Naive thymus-derived CD4-positive, alpha-beta T cell (primary cell): Measurements from ENCODE around the gene FJX1. TPM values are rescaled to one million over a fixed set of nuclear protein-coding genes. Genes with fewer than 3 reads are reported as not detected.
A peak's percentile ranks its signal among the peaks of the same experiment; 100 is the strongest.

Source experiments
- ATAC-seq: fragments of 150-1000 bp; cut with Tn5 transposase; 2 replicates; pipeline ENCODE4 v1.10.0; 2021; ENCODE audit warnings: mild to moderate bottlenecking, moderate library complexity
- CTCF ChIA-PET: fragments of 350-600 bp; sonication (Branson Sonifier 250); formaldehyde crosslinking; loops from one replicate; lab custom pipeline; 2021; ENCODE audit warnings: antibody characterized with exemption; lab: Charles Lee
- POLR2A ChIA-PET: fragments of 350-600 bp; sonication (Branson Sonifier 250); formaldehyde crosslinking; loops from one replicate; lab custom pipeline; 2021; ENCODE audit warnings: antibody characterized with exemption, inconsistent platforms; lab: Charles Lee
- DNase-seq, 9 donors: peaks; one replicate each; pipeline versions ENCODE4 v3.0.0 to v3.0.0-alpha.2; 2020 to 2022; ENCODE audit warnings: mixed read lengths in 1 of 9
- H3K27ac ChIP-seq: one replicate; pipeline ENCODE4 v1.7.0; 2013; ENCODE audit warnings: mild to moderate bottlenecking, low read depth, low read length, moderate library complexity
- H3K27me3 ChIP-seq, 2 donors: one replicate each; pipeline ENCODE4 v1.7.0; 2013; ENCODE audit warnings: low read length in 2 of 2, mild to moderate bottlenecking in 2 of 2, moderate library complexity in 2 of 2; ENCODE audit not compliant: control insufficient read depth in 2 of 2, insufficient read depth in 2 of 2
- H3K36me3 ChIP-seq, 3 experiments: 1 replicate in 2 of 3; 2 replicates in 1 of 3; pipeline ENCODE4 v1.7.0; 2013; ENCODE audit warnings: low read length in 3 of 3, mild to moderate bottlenecking in 3 of 3, moderate library complexity in 1 of 3; ENCODE audit not compliant: insufficient read depth in 3 of 3, control insufficient read depth in 2 of 3
- H3K4me1 ChIP-seq, 2 donors: one replicate each; pipeline ENCODE4 v1.7.0; 2013; ENCODE audit warnings: low read length in 2 of 2, mild to moderate bottlenecking in 2 of 2, moderate library complexity in 1 of 2; ENCODE audit not compliant: control insufficient read depth in 2 of 2, insufficient read depth in 2 of 2
- H3K4me3 ChIP-seq: 2 replicates; pipeline ENCODE4 v1.7.0; 2013; ENCODE audit warnings: mild to moderate bottlenecking, low read length
- H3K9me3 ChIP-seq, 3 experiments: 1 replicate in 2 of 3; 2 replicates in 1 of 3; pipeline ENCODE4 v1.7.0; 2013; ENCODE audit warnings: low read length in 3 of 3; ENCODE audit not compliant: control insufficient read depth in 2 of 3
- H3K27ac Mint-ChIP-seq, 9 donors: one replicate each; pipeline ENCODE4 v1.8.0; 2020 to 2022; ENCODE audit warnings: mixed read lengths in 9 of 9, mild to moderate bottlenecking in 8 of 9, moderate library complexity in 5 of 9, inconsistent platforms in 2 of 9
- H3K27me3 Mint-ChIP-seq, 5 donors: one replicate each; pipeline ENCODE4 v1.8.0; 2021 to 2022; ENCODE audit warnings: mixed read lengths in 5 of 5, mild to moderate bottlenecking in 1 of 5
- H3K36me3 Mint-ChIP-seq, 5 donors: one replicate each; pipeline ENCODE4 v1.8.0; 2020 to 2022; ENCODE audit warnings: mixed read lengths in 5 of 5, mild to moderate bottlenecking in 3 of 5, inconsistent platforms in 1 of 5
- H3K4me1 Mint-ChIP-seq, 7 donors: one replicate each; pipeline ENCODE4 v1.8.0; 2020 to 2022; ENCODE audit warnings: mixed read lengths in 7 of 7, mild to moderate bottlenecking in 3 of 7, inconsistent platforms in 1 of 7
- H3K4me3 Mint-ChIP-seq, 10 donors: one replicate each; pipeline ENCODE4 v1.8.0; 2020 to 2022; ENCODE audit warnings: mild to moderate bottlenecking in 10 of 10, mixed read lengths in 10 of 10, moderate library complexity in 6 of 10, inconsistent platforms in 2 of 10
- H3K9me3 Mint-ChIP-seq, 11 donors: one replicate each; pipeline ENCODE4 v1.8.0; 2020 to 2022; ENCODE audit warnings: mixed read lengths in 11 of 11, mild to moderate bottlenecking in 4 of 11, inconsistent platforms in 1 of 11, moderate library complexity in 1 of 11
- intact Hi-C, 2 donors: fragments of 100-400 bp; cut with micrococcal nuclease; formaldehyde crosslinking; loops; one replicate each; pipeline ENCODE4 v1.15.1; 2023
- polyA plus RNA-seq, 2 donors: library from polyadenylated mRNA; unstranded; fragments of 300-500 nt; fragmentation: Illumina TruSeq; gene quantifications; one replicate each; pipeline ENCODE4 v1.2.3, GENCODE V29; 2021
- total RNA-seq, 6 experiments: library from RNA in 5 of 6; stranded (reverse) in 5 of 6; gene quantifications; 1 replicate in 5 of 6; 2 replicates in 1 of 6; pipeline ENCODE4 v1.2.3 and lab custom pipeline; 2021 to 2026

Gene FJX1
- total RNA-seq: under 1 TPM in 1 of 5 experiments, not detected in 4; 0.15 TPM
- not detected for polyA plus RNA-seq
- total RNA-seq (lab: John Stamatoyannopoulos, UW): not detected

GRCh38 chr11:35617687-35618496 lies at the start of gene FJX1:
Gene FJX1, plus strand, starts transcription at chr11:35618460. Its CDS starts 177 bp downstream, at chr11:35618637.
- Mint-ChIP-seq H3K4me1 (peaks cover 0 to 18% (median 12%) of the 10 kb centered on the region in 7 donors), H3K36me3 (no peaks in the 10 kb centered on the region), H3K9me3 (no peaks in the 10 kb centered on the region), H3K4me3 (peak within 1 kb of the TSS; percentile 67 to 87 (median 82)), H3K27me3 (peaks cover 60 to 78% (median 67%) of the 10 kb centered on the region in 5 donors), H3K27ac (no peak within 1 kb of the TSS)
- ChIA-PET CTCF (interaction anchor here (1.0 to 2.1 kb wide), 3 partner anchors 644 to 655 kb away, joined by 3 to 5 read pairs (median 4); no protein-coding TSS in a partner anchor), POLR2A (no interaction called here)
- no peak within 1 kb of the TSS for H3K4me3 ChIP-seq
- H3K9me3 ChIP-seq: no peaks in the 10 kb centered on the region
- intact Hi-C loops: loop anchor here (1.0 to 5.0 kb wide), 5 partner anchors 44 to 1129 kb away; partner anchors contain the start of gene TRIM44 (in 2 of the 2)
- peaks cover 0 to 11% of the 10 kb centered on the region in 2 donors for H3K27me3 ChIP-seq
- DNase-seq (peak in 4 of 9 donors; percentile 0 to 38 (median 7)), ATAC-seq (no peak)
- no peak within 1 kb of the TSS for H3K27ac ChIP-seq
- no peaks in the 10 kb centered on the region for H3K36me3 ChIP-seq
- peaks cover 0 to 18% of the 10 kb centered on the region in 2 donors for H3K4me1 ChIP-seq

- Mint-ChIP-seq H3K4me1 (no peaks in the 10 kb centered on the region), H3K36me3 (peaks cover 0 to 11% (median 0%) of the 10 kb centered on the region in 5 donors), H3K4me3 (no peak overlapping the region), H3K27me3 (peaks cover 13 to 42% (median 30%) of the 10 kb centered on the region in 5 donors), H3K27ac (no peak overlapping the region), H3K9me3 (peaks cover 0 to 23% (median 10%) of the 10 kb centered on the region in 11 donors)
- Histone ChIP-seq H3K4me1 (no peaks in the 10 kb centered on the region), H3K27me3 (no peaks in the 10 kb centered on the region), H3K36me3 (no peaks in the 10 kb centered on the region), H3K4me3 (no peak overlapping the region), H3K9me3 (no peaks in the 10 kb centered on the region), H3K27ac (no peak overlapping the region)
- no peak for ATAC-seq
- ChIA-PET POLR2A (no interaction called here), CTCF (no interaction called here)
- intact Hi-C loops: no loop called here
- DNase-seq: no peak
These were observed 46.6 kb upstream of the FJX1 start for GRCh38 chr11:35571696-35572095.

GRCh38 chr11:35579557-35580396 lies 38.5 kb upstream of the FJX1 start:
- H3K27me3 Mint-ChIP-seq: peaks cover 28 to 52% (median 43%) of the 10 kb centered on the region in 5 donors
- CTCF ChIA-PET: no interaction called here

GRCh38 chr11:35580397-35580781 lies 37.9 kb upstream of the FJX1 start:
- H3K27ac ChIP-seq: no peak overlapping the region
- ChIA-PET POLR2A (no interaction called here), CTCF (no interaction called here)
- H3K27me3 ChIP-seq: peaks cover 0 to 5% of the 10 kb centered on the region in 2 donors
- no peaks in the 10 kb centered on the region for H3K9me3 ChIP-seq
- DNase-seq: no peak
- H3K36me3 ChIP-seq: no peaks in the 10 kb centered on the region
- no peak for ATAC-seq
- intact Hi-C loops: no loop called here
- H3K4me1 ChIP-seq: no peaks in the 10 kb centered on the region
- Mint-ChIP-seq H3K4me3 (no peak overlapping the region), H3K9me3 (peaks cover 0 to 4% (median 0%) of the 10 kb centered on the region in 11 donors), H3K4me1 (peaks cover 0 to 2% (median 0%) of the 10 kb centered on the region in 7 donors), H3K27ac (no peak overlapping the region), H3K36me3 (no peaks in the 10 kb centered on the region), H3K27me3 (peaks cover 33 to 49% (median 43%) of the 10 kb centered on the region in 5 donors)
- no peak overlapping the region for H3K4me3 ChIP-seq

More at GRCh38 chr11:35579557-35580396, 38.5 kb upstream of the FJX1 start:
- POLR2A ChIA-PET: no interaction called here
- Mint-ChIP-seq H3K27ac (no peak overlapping the region), H3K4me3 (no peak overlapping the region), H3K4me1 (peaks cover 0 to 2% (median 0%) of the 10 kb centered on the region in 7 donors), H3K9me3 (peaks cover 0 to 4% (median 0%) of the 10 kb centered on the region in 11 donors), H3K36me3 (no peaks in the 10 kb centered on the region)
- intact Hi-C loops: no loop called here
- ATAC-seq: no peak
- H3K36me3 ChIP-seq: no peaks in the 10 kb centered on the region
- H3K27me3 ChIP-seq: no peaks in the 10 kb centered on the region
- H3K4me3 ChIP-seq: no peak overlapping the region
- H3K4me1 ChIP-seq: no peaks in the 10 kb centered on the region
- DNase-seq: no peak
- H3K9me3 ChIP-seq: no peaks in the 10 kb centered on the region
- no peak overlapping the region for H3K27ac ChIP-seq

- H3K27ac ChIP-seq: no peak overlapping the region
- no peak overlapping the region for H3K4me3 Mint-ChIP-seq
- CTCF ChIA-PET: no interaction called here
- no peak overlapping the region for H3K4me3 ChIP-seq
- no peaks in the 10 kb centered on the region for H3K9me3 ChIP-seq
- H3K27me3 ChIP-seq: peaks cover 0 to 5% of the 10 kb centered on the region in 2 donors
- DNase-seq: no peak
- H3K27me3 Mint-ChIP-seq: peaks cover 30 to 48% (median 41%) of the 10 kb centered on the region in 5 donors
- H3K36me3 Mint-ChIP-seq: no peaks in the 10 kb centered on the region
- H3K4me1 Mint-ChIP-seq: peaks cover 0 to 2% (median 0%) of the 10 kb centered on the region in 7 donors
- no peaks in the 10 kb centered on the region for H3K4me1 ChIP-seq
- H3K36me3 ChIP-seq: no peaks in the 10 kb centered on the region
- peaks cover 0 to 4% (median 0%) of the 10 kb centered on the region in 11 donors for H3K9me3 Mint-ChIP-seq
- no peak for ATAC-seq
- H3K27ac Mint-ChIP-seq: no peak overlapping the region
- intact Hi-C loops: no loop called here
- POLR2A ChIA-PET: no interaction called here
These were observed 36.2 kb upstream of the FJX1 start for GRCh38 chr11:35582033-35582432.

- ChIA-PET CTCF (no interaction called here), POLR2A (no interaction called here)
- Mint-ChIP-seq H3K4me1 (peaks cover 0 to 2% (median 0%) of the 10 kb centered on the region in 7 donors), H3K4me3 (no peak overlapping the region), H3K36me3 (no peaks in the 10 kb centered on the region), H3K27ac (no peak overlapping the region), H3K9me3 (peaks cover 0 to 1% (median 0%) of the 10 kb centered on the region in 11 donors), H3K27me3 (peaks cover 38 to 56% (median 50%) of the 10 kb centered on the region in 5 donors)
- Histone ChIP-seq H3K9me3 (no peaks in the 10 kb centered on the region), H3K27ac (no peak overlapping the region), H3K27me3 (peaks cover 0 to 5% of the 10 kb centered on the region in 2 donors), H3K4me1 (no peaks in the 10 kb centered on the region), H3K4me3 (no peak overlapping the region), H3K36me3 (no peaks in the 10 kb centered on the region)
- intact Hi-C loops: no loop called here
- no peak for DNase-seq
- no peak for ATAC-seq
These were observed 35.1 kb upstream of the FJX1 start for GRCh38 chr11:35583126-35583525.
